Peyer's patch (tissue), 4 donors: ENCODE results near the gene BCAS3. TPM values are rescaled to one million over a fixed set of nuclear protein-coding genes. Genes with fewer than 3 reads are reported as not detected.

Experiments
- DNase-seq, 3 donors: peaks; one replicate each; pipeline ENCODE4 v3.0.0-alpha.2; 2017 to 2019
- H3K27ac ChIP-seq, 4 donors: fragments of 200-600 bp; sonication (generic); one replicate each; pipeline ENCODE4 v1.5.1; 2016 to 2019
- H3K27me3 ChIP-seq, 2 donors: fragments of 200-600 bp; sonication (generic); one replicate each; pipeline ENCODE4 v1.5.1; 2019
- H3K36me3 ChIP-seq, 3 donors: fragments of 200-600 bp; sonication (generic); one replicate each; pipeline ENCODE4 v1.5.1; 2016 to 2019
- H3K4me1 ChIP-seq, 4 donors: fragments of 200-600 bp; sonication (generic); one replicate each; pipeline ENCODE4 v1.5.1; 2016 to 2019
- H3K4me3 ChIP-seq, 4 donors: fragments of 200-600 bp; sonication (generic); 1 replicate in 3 of 4; 2 replicates in 1 of 4; pipeline ENCODE4 v1.5.1; 2016 to 2019; ENCODE audit warnings: mild to moderate bottlenecking in 1 of 4
- H3K9me3 ChIP-seq, 4 donors: fragments of 200-600 bp; sonication (generic); one replicate each; pipeline ENCODE4 v1.5.1; 2016 to 2019; ENCODE audit warnings: mild to moderate bottlenecking in 1 of 4
- POLR2A ChIP-seq, 2 donors: fragments of 450-650 bp; IDR thresholded peaks; one replicate each; pipeline ENCODE4 v1.5.1; 2017; ENCODE audit warnings: antibody characterized with exemption in 2 of 2, mild to moderate bottlenecking in 2 of 2, moderate library complexity in 2 of 2
- total RNA-seq, 4 donors: library from RNA; depleted of rRNA; stranded (reverse); fragments of >200 nt; gene quantifications; one replicate each; pipeline ENCODE4 v1.1.0, GENCODE V29; 2016
- TF ChIP-seq, protein P1 (sequence below), 6 experiments: fragments of 450-650 bp in 4 of 6; fragments of 200-600 bp in 2 of 6; sonication (generic) in 1 of 6; IDR thresholded peaks; one replicate each; pipeline ENCODE4 v1.5.1; 2017 to 2019; ENCODE audit warnings: antibody characterized with exemption in 6 of 6, mild to moderate bottlenecking in 3 of 6, moderate library complexity in 1 of 6

BCAS3 gene
- total RNA-seq, 4 donors from 2014 or later: 25.7 to 109 (median 57.1) TPM

GRCh38 chr17:61383689-61384201 lies 706.1 kb downstream of the BCAS3 start:
- H3K4me1 ChIP-seq: no peaks in the 10 kb centered on the region

DNA sequence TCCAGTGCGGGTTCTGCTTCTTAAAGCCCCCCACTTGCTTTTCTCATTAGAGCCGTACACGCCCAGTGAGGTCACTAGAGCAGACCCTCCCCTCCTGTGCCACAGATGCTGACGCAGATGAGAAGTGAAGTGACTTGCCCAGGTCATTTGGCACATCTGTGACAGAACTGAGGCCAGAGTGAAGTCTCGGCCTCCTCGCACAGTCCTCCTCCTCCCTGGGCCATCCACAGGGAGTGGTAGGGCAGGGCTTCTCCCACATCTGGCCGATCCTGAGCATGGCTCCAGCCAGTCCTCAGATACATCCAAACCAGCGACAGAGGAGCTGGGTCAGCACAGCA lies 706.7 kb downstream of the BCAS3 start:
- Histone ChIP-seq H3K9me3 (no peaks in the 10 kb centered on the region), H3K36me3 (no peaks in the 10 kb centered on the region), H3K4me1 (no peaks in the 10 kb centered on the region), H3K27ac (no peak overlapping the region), H3K27me3 (no peaks in the 10 kb centered on the region), H3K4me3 (no peak overlapping the region)
- DNase-seq: peak in 1 of 3 donors; percentile 35
- TF ChIP-seq, protein P1, sequence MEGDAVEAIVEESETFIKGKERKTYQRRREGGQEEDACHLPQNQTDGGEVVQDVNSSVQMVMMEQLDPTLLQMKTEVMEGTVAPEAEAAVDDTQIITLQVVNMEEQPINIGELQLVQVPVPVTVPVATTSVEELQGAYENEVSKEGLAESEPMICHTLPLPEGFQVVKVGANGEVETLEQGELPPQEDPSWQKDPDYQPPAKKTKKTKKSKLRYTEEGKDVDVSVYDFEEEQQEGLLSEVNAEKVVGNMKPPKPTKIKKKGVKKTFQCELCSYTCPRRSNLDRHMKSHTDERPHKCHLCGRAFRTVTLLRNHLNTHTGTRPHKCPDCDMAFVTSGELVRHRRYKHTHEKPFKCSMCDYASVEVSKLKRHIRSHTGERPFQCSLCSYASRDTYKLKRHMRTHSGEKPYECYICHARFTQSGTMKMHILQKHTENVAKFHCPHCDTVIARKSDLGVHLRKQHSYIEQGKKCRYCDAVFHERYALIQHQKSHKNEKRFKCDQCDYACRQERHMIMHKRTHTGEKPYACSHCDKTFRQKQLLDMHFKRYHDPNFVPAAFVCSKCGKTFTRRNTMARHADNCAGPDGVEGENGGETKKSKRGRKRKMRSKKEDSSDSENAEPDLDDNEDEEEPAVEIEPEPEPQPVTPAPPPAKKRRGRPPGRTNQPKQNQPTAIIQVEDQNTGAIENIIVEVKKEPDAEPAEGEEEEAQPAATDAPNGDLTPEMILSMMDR (IDR thresholded peaks at IDR 0.05): no peak
- TF ChIP-seq POLR2A (IDR thresholded peaks at IDR 0.05): no peak

More at GRCh38 chr17:61383689-61384201, 706.1 kb downstream of the BCAS3 start:
- Histone ChIP-seq H3K27me3 (no peaks in the 10 kb centered on the region), H3K4me3 (no peak overlapping the region), H3K27ac (no peak overlapping the region), H3K36me3 (no peaks in the 10 kb centered on the region), H3K9me3 (no peaks in the 10 kb centered on the region)
- TF ChIP-seq POLR2A (IDR thresholded peaks at IDR 0.05): no peak
- TF ChIP-seq, protein P1 (IDR thresholded peaks at IDR 0.05): no peak
- DNase-seq: no peak

DNA sequence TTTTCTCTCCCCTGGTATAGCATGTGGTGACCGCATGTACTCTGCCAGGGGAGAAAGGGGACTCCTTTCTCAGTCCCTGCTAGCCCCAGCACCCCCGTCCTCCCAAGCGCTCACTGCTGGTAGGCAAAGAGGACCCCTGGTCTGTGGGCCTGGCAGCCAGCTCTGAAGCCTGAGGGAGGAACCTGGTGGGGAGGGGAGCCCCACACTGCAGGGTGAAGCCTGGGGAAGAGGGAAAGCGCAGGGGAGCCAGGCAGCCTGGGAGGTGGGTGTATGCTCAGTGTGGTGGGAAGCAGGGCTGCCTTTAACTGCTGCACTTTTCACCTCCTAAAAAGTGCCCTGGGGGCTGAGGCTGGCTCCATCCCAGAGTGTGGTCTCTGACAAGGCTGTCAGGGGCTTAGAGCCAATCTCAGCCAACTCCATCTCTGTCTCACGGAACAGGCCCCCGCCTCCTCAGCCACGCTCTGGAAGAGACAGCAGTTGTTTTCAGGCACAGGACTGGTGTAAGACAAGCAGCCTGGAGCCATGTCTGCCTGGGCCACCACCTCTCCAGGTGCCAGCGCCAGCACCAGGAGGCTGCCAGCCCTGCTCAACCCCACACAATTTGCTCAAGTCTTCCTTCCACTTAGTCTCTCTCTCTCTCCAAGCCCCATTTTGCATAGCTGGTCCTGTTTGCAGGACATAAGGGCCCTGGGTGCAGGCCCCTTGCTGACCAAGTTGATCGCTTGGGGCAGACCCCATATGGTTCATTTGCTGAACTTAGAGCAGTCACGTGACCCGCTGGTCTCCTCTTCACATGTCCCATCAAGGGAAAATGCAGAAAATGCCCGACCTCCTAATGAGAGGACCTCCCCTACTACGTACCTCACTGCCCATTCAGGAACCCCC lies 707.3 kb downstream of the BCAS3 start:
- H3K36me3 ChIP-seq: no peaks in the 10 kb centered on the region
- no peak overlapping the region for H3K27ac ChIP-seq
- H3K9me3 ChIP-seq: no peaks in the 10 kb centered on the region
- TF ChIP-seq POLR2A (IDR thresholded peaks at IDR 0.05): no peak
- TF ChIP-seq, protein P1 (IDR thresholded peaks at IDR 0.05): no peak
- H3K27me3 ChIP-seq: no peaks in the 10 kb centered on the region
- no peak overlapping the region for H3K4me3 ChIP-seq
- peak in 1 of 3 donors; percentile 34 for DNase-seq
- peaks cover 0 to 4% (median 2%) of the 10 kb centered on the region in 4 donors for H3K4me1 ChIP-seq

GRCh38 chr17:61385577-61386236 lies 708.1 kb downstream of the BCAS3 start:
- no peaks in the 10 kb centered on the region for H3K9me3 ChIP-seq
- peaks cover 0 to 7% (median 2%) of the 10 kb centered on the region in 4 donors for H3K4me1 ChIP-seq
- DNase-seq: peak in 1 of 3 donors; percentile 35
- H3K27me3 ChIP-seq: no peaks in the 10 kb centered on the region
- H3K36me3 ChIP-seq: no peaks in the 10 kb centered on the region
- H3K27ac ChIP-seq: no peak overlapping the region
- H3K4me3 ChIP-seq: no peak overlapping the region
- TF ChIP-seq POLR2A (IDR thresholded peaks at IDR 0.05): no peak
- TF ChIP-seq, protein P1 (IDR thresholded peaks at IDR 0.05): no peak

DNA sequence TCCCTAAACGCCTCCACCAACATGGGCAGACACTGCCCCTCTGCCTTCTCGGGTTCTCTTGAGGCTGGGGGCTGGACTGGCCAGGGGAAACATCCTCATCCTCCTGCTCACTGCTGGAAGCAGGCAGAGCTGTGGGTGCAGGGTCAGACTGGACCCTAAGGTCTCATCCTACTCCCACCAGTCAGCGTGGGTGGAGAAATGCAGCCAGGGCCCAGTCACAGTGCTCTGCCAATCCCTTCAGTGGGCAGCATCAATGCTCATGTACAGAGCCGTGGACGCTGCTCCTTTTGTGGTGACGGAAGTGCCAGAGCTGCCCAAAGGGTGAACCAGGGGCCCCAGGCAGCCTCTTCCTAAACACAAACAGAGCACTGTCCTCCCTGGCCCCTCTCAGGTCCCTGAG lies 708.6 kb downstream of the BCAS3 start:
- Histone ChIP-seq H3K4me3 (no peak overlapping the region), H3K27ac (no peak overlapping the region), H3K9me3 (no peaks in the 10 kb centered on the region), H3K4me1 (peaks cover 0 to 7% (median 2%) of the 10 kb centered on the region in 4 donors), H3K27me3 (no peaks in the 10 kb centered on the region), H3K36me3 (no peaks in the 10 kb centered on the region)
- peak in 1 of 3 donors; percentile 18 for DNase-seq
- TF ChIP-seq, protein P1 (IDR thresholded peaks at IDR 0.05): no peak
- TF ChIP-seq POLR2A (IDR thresholded peaks at IDR 0.05): no peak
